Bronchial smooth muscle cell (primary cell): ENCODE measurements around the gene TSGA10. TPM values are rescaled to one million over a fixed set of nuclear protein-coding genes. Genes with fewer than 3 reads are reported as not detected.

ENCODE experiments used
- total RNA-seq: library from RNA; depleted of rRNA; stranded (reverse); fragments of >200 nt; gene quantifications from 2 replicates; pipeline ENCODE4 v1.2.1, GENCODE V29; 2014

The TSGA10 gene, protein sequence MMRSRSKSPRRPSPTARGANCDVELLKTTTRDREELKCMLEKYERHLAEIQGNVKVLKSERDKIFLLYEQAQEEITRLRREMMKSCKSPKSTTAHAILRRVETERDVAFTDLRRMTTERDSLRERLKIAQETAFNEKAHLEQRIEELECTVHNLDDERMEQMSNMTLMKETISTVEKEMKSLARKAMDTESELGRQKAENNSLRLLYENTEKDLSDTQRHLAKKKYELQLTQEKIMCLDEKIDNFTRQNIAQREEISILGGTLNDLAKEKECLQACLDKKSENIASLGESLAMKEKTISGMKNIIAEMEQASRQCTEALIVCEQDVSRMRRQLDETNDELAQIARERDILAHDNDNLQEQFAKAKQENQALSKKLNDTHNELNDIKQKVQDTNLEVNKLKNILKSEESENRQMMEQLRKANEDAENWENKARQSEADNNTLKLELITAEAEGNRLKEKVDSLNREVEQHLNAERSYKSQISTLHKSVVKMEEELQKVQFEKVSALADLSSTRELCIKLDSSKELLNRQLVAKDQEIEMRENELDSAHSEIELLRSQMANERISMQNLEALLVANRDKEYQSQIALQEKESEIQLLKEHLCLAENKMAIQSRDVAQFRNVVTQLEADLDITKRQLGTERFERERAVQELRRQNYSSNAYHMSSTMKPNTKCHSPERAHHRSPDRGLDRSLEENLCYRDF
- total RNA-seq: 3.3 and 3.5 TPM in 2 replicates

DNA sequence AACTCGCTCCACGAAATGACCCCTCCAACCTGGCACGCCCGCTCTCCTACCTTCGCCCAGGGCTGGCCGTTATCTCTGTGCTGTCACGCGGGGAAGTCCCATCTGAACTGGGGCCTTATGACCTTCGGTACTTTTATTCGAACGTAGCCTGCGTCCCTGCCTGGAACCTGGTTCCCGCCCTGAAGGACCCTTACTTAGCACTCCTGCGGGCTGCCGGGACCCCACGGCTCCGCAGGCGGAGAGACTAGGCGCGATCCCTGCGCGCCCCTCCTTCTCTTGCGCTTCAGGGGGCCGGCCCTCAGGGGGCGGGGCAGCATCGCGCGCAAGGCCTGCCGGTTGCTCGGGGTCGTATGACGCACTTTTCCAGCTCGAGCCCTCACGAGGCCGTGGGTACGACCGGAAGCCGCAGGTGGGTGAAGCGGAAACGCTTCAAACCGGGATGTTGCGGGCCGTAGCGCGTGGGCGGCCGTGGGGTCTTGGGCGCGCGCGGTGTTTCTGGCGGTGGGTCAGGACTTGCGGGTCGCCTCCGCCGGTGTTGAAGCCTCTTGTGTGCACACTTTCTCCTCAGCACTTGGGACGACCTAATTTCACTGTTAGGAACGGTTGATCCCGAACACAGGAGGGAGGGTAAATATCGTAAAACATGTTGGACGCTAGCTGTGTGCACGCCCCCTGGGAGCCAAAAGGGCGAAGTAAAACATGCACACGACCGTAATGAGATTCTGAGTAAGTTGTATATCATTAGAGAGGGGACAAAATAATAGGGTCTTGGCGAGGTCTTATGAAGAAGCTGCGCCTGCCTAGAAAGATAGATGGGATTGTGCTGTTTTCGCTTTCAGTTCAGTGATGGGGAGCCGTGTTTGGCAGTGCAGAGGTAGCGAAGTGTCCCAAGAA is at the start of gene TSGA10, which contains the start of gene LIPT1:
Gene TSGA10 (minus strand): TSS at position 300 of the 894 bp plus-strand sequence. CDS start 45,503 bp downstream, outside the sequence.
Gene LIPT1 (plus strand): TSS at position 325 of the 894 bp plus-strand sequence. CDS start 6,991 bp downstream, outside the sequence.

DNA sequence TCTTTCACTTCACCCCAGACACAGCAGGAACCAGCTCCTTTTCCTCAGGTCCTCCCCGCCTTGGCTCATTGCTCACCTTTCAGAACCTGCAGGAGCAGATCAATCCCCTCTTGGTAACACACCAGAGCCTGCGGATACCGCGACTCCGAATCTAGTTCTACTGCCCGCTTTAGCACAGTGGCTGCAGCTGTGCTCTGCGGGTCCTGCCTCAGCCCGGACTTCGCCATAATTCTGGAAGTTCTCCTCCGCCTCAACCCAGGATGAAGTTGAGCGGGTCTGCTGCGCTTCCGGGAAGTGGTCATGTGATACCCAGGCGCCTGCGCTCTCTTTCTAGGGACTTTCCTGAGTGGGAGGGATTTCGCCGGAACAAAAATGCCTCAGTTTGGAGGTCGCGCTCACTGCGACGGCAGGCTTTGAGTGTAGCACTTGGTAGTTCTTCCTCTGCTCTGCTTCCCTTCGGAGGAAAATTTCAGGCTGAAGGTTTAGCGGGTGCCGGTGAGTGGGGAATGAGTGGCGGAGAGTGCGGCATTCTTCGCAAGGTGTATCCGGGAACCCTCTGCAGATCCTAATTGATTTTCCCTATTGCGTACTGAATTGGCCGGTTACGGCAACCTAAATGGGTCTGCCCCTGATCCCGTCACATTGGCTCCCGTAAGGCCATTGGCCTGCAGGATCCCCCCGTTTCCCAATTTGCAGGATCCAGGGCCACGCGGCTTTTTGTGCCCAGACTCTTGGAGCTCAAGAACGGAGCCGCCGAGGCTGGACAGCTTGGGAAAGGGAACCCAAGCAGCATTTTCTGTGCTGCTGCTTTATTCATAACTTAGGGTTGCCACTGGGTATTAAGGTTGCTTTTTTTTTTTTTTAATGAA is 26.2 kb upstream of the TSGA10 start, which contains the start of the genes MITD1 and MRPL30:
Gene MITD1 (minus strand): TSS at position 304 of the 869 bp plus-strand sequence. CDS start 77 bp downstream, at position 227.
Gene MRPL30 (plus strand): TSS at position 430 of the 869 bp plus-strand sequence. CDS start 5,020 bp downstream, outside the sequence.

DNA sequence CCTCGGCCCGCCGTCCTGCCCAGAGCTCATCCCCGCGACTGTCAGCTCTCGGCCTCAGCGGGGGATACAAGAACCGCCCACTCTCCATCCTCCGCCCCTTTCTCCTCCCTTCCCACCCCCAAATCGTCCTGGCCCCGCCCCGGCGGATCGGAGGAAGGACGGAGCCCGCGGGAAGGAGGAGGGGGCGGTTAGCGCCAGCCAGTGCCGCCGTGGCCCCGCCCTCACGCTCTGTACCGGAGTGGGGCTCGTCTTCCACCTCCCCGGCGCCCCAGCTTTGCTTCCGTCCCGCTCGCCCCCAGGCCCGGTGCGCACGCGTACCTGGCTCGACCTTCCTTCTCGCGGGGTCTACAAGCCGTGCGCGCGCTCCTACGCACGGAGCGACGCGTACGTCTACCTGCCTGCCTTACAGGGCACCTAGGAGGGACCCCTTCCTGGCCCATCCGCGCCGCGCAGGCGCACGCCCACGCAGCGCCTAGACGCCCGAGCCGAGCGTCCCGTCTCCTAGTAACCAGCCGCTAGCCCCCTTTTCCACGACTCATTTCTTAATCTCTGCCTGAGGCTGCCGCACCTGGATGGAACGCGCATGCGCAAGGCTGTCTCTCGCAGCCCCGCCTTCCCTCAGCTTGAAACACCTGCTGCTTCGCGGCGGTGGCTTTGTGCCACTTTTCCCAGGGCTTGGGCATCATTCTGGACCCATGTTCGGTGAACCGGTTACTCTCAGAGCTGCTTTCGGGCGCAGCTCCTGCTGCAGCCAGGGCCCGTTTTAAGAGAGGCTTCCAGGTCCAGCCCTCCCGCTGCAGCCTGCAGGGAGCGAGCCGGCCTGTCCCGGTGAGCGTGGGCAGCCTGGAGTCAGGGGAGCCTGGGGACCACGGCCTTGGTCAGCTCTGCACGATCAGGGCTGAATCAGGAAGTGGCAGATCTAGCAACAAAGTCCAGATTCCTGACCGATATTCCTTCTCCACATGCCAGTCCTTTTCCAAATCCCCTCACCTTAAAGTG is 13.3 kb downstream of the TSGA10 start, which contains the start of gene C2orf15:
Gene C2orf15 (plus strand): TSS at position 598 of the 999 bp plus-strand sequence. CDS start 8,852 bp downstream, outside the sequence.

Other genes with a start within 250 kb of the TSGA10 start
- gene CRACDL, start 218.7 kb downstream of the TSGA10 start, total RNA-seq: not detected in 2 replicates
- gene C2orf15, start 13.2 kb downstream of the TSGA10 start, total RNA-seq: not detected in 2 replicates
- 5.2 and 6.4 TPM in 2 replicates for gene LIPT1, start within 50 bp of the TSGA10 start, total RNA-seq
- 34.0 and 35.0 TPM in 2 replicates for gene MITD1, start 26.1 kb upstream of the TSGA10 start, total RNA-seq
- 17.5 and 32.9 TPM in 2 replicates for gene MRPL30, start 26.2 kb upstream of the TSGA10 start, total RNA-seq
- not detected in 2 replicates for gene LYG2, start 100.7 kb upstream of the TSGA10 start, total RNA-seq
- gene LYG1, start 146.3 kb upstream of the TSGA10 start, total RNA-seq: 0.16 and 0.34 TPM in 2 replicates
- gene TXNDC9, start 181.4 kb upstream of the TSGA10 start, total RNA-seq: 16.1 and 35.3 TPM in 2 replicates
- 19.1 and 22.2 TPM in 2 replicates for gene EIF5B, start 182.4 kb upstream of the TSGA10 start, total RNA-seq